ENCODE data around the gene C9orf50.

Gene C9orf50

GRCh38 chr9:129587487-129588262 lies 33.2 kb downstream of the C9orf50 start:
- no peak for DNase-seq

- no peak for DNase-seq
Measured at GRCh38 chr9:129586685-129587084, 34.2 kb downstream of the C9orf50 start.

GRCh38 chr9:129586245-129586644 lies 34.7 kb downstream of the C9orf50 start:
- no peak for DNase-seq

DNA sequence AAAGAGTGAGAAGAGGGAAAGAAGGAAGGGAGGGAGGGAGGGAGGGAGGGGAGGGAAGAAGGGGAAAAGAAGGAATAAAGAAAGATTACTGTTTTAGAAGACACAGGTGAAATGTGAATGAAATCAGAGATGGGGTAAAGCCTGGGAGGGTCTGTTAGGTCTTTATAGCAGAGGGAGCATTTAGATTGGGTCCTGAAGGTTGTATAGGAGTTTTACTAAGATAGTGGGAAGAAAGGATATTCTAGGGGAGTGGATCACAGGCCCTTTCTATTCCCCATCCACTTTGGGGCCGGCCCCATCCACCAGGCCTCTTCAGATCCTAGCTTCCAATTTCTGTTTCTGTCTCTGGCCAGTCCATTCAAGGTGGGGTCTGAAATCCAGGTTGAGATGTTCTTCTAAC lies 35.5 kb downstream of the C9orf50 start:
- DNase-seq: no peak

DNA sequence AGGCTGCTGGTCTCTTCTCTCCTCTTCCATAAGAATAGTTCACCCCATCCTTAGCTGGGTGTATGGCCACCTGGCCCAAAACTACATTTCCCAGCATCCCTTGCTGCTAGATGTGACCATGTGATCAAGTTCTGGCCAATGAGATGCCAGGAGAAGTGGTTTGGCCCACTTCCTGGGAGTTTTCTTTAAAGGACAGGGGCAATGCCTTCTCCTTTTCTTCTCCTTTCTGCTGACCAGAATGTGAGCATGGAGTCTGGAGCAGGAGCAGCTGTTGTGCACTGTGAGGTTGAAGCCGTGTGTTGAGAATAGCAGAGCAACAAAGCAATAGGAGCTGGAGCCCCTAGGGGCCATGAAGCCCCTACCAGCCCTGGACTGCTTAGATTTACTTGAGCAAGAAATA lies 36.8 kb downstream of the C9orf50 start:
- DNase-seq: peak; percentile 84 to 94 (median 90)

GRCh38 chr9:129583308-129584038 lies 37.4 kb downstream of the C9orf50 start:
- DNase-seq: no peak

- no peak for DNase-seq
Measured at GRCh38 chr9:129582855-129583254, 38.0 kb downstream of the C9orf50 start.

- no peak for DNase-seq
Measured at GRCh38 chr9:129581505-129582189, 39.3 kb downstream of the C9orf50 start.

DNA sequence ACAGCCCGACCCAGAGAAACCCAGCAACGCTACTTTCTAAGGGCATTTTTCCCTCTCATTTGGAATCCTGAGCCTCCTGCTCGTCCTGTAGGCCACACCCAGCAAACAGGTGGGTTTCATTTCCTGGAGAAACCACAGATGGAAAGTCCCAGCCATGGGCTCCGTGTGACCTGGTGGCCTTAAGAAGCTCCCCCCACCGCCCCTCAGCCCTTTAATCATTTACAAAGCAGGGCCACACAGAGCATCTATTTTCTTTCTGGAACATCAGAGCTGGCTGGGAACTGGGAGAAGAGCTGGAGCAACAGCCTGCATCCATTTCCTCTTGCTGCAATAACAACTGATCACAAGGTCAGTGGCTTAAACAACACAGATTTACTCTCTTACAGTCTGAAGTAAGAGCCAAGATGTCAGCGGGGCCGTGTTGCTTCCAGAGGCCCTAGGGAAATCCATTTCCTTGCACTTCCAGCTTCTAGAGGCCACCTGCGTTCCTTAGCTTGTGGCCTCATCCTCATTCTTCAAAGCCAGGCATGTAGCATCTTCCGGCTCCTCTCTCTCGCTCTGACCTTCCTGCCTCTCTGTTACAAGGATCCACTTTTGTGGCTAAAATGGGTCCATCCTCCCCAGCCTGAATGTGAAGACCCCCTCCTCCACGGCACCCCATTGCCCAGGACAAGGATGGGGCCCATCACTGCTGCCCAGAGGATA lies 40.5 kb downstream of the C9orf50 start:
- peak in 3 of 4 experiments; percentile 27 to 34 (median 30) for DNase-seq

- no peak for DNase-seq
Measured at GRCh38 chr9:129579294-129579693, 41.6 kb downstream of the C9orf50 start.

GRCh38 chr9:129576546-129577543 lies 44.1 kb downstream of the C9orf50 start:
- DNase-seq: peak in 2 of 4 experiments; percentile 14 to 28

DNA sequence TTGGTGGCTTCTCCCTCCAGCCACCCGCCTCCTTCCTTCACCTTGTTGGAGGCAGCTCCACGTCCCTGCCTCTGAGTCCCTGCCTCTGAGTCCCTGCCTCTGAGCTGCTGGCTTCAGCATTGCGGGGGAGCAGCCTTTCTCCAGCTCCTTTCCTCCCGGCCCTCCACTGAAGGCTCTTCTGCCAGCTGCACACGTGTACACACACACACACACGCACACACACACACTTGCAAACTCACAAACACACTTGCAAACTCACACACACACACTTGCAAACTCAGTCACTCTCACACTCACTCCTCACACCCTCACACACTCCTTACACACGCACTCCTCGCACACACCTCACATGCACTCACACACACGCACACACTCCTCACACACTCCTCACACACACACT lies 45.1 kb downstream of the C9orf50 start:
- DNase-seq: no peak

DNA sequence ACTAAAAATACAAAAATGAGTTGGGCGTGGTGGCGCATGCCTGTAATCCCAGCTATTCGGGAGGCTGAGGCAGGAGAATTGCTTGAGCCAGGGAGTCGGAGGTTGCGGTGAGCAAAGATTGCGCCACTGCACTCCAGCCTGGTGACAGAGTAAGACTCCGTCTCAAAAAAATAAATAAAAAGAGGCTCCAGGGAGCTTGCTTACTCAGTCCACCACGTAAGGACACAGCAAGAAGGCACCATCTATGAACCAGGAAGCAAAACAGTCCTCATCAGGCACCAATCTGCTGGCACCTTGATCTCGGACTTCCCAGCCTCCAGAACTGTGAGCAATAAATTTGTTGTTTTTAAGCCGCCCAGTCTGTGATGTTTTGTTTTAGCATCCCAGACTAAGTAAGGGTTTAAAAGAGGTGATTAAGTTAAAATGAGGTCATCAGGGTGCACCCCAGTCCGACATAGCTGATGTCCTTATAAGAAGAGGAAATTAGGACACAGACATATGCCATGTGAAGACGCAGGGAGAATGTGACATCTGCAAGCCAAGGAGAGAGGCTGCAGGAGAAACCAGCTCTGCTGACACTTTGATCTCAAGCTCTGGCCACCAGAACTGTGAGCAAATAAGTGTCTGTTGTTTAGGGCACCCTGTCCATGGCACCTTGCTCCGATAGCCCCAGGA lies 45.9 kb downstream of the C9orf50 start:
- peak; percentile 62 to 81 (median 64) for DNase-seq

GRCh38 chr9:129573977-129574376 lies 46.9 kb downstream of the C9orf50 start:
- DNase-seq: no peak

- DNase-seq: no peak
Measured at GRCh38 chr9:129572517-129572916, 48.4 kb downstream of the C9orf50 start.

DNA sequence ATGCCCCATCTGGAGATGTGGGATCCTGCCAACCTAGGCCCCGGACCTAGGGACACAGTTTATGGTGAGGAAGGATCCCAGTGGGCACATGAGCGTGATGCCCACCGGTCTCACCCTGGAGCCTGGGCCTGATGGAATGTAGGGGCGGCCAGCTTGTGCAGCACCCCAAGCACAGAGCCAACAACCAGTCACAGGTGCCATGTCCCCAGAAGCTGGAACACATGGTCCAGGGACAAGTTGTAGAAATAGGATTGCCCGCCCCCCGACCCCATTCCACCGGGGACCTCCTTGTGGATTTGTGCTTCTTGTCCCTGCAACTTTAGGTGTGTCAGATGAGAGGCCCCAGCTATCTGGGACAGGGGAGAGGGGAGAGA lies 48.9 kb downstream of the C9orf50 start:
- no peak for DNase-seq

DNA sequence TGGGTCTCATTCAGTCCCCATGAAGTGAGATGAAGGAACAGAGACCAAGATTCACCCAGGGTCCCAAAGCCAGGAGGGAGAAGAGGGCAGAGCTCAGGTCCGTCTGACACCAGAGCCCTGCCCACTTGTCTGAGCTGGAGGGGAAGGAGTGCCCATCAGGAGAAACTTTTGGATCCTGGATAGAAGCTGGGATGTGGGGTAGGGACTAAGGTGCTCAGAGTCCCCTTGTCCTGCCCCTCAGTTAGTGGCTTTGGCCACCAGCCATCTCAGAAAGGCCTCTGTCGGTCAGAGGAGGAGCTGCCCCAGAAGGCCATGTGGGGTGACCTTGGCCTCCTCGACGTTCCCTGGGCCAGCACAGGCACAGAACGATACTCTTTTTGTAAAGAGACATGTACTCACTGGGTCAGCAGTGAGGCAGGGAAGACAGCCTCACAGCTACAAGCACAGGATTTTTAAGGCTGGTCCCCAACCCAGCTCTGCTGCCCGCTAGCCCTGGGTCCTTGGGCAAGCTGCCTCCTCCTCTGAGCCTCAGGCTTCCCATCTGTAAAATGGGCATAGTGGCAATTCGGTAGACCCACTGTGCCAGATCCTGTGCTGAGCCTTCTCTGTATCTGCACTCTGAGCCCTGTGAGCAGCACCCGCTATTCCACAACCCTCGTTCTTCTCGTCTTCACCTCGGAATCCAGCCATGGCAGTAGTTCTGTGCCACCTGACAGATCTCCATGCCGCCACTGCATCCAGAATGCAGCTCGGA lies 49.4 kb downstream of the C9orf50 start:
- DNase-seq: no peak

DNA sequence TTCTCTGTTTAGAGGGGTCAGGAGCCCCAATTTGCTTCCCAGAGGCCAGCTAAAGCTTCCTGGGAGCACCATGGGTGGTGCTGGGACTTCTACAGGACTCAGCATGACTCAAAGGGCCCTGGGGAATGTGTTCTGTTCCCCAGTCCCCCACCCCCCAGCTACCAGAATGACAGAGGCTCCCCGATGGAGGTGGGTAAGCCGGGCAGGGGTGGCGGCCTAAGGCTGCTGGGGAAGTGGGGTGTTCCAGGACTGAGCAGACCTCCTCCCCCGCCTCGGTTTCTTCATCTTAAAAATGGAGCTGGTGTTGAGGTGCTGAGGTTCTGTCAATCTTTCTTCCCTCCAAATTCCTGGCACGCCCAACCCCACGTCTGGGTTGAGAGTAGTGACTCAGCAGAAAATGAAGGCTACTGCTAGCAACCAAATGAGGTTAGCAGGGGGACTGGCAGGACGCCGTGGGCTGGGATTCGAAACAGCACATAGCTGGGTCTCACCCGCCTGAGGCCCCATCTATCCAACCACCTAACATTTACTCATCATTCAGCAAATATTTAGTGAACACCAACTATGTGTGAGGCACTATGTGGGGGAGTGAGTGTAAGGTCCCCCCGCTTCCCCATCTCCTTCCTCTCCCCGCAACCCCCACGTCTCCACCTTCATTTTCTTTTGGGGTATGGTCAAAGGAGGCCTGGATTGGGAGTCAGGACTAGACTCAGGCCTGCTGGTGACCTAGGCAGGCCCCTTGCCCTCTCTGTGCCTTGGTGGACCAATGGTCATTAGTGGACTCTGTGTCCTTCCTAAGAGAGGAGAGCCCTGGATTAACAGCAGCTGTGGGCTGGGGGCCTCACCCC lies 50.2 kb downstream of the C9orf50 start:
- DNase-seq: peak in 3 of 4 experiments; percentile 37 to 42 (median 41)
